ENCODE measurements around the gene PTPRO. TPM values are rescaled to one million over a fixed set of nuclear protein-coding genes. Genes with fewer than 3 reads are reported as not detected.
A peak's percentile ranks its signal among the peaks of the same experiment; 100 is the strongest.

PTPRO gene
- total RNA-seq, 1 donor from 2014 or later = 0.49 TPM

- Histone ChIP-seq H3K27me3 (no peaks in the 10 kb centered on the region), H3K27ac (peak overlapping the region; percentile 5), H3K36me3 (no peaks in the 10 kb centered on the region), H3K4me1 (peaks cover 4% of the 10 kb centered on the region), H3K9me3 (no peaks in the 10 kb centered on the region), H3K4me3 (peak overlapping the region; percentile 22 to 32)
- TF ChIP-seq POLR2AphosphoS5 (IDR thresholded peaks at IDR 0.05; ENCODE audit: insufficient read depth in 1 of 2, low read depth in 1 of 2) = peak; percentile 16 to 56
- TF ChIP-seq POLR2A (IDR thresholded peaks at IDR 0.05) = no peak
- TF ChIP-seq CTCF (IDR thresholded peaks at IDR 0.05) = peak; percentile 75 to 84 (median 83)
- intact Hi-C loops (cut with DNase I) = loop anchor here (2.0 kb wide), 1 partner anchor 266 kb away; no protein-coding TSS in a partner anchor
- no peak for DNase-seq (ENCODE audit: extremely low spot score in 2 of 2)
Observed at GRCh38 chr12:15590180-15590826, 268.0 kb downstream of the PTPRO start.

GRCh38 chr12:15591811-15592210 lies 269.5 kb downstream of the PTPRO start:
- intact Hi-C loops (cut with DNase I) = loop anchor here (2.0 kb wide), 1 partner anchor 265 kb away; no protein-coding TSS in a partner anchor
- TF ChIP-seq POLR2A (IDR thresholded peaks at IDR 0.05) = no peak
- TF ChIP-seq POLR2AphosphoS5 (IDR thresholded peaks at IDR 0.05; ENCODE audit: insufficient read depth in 1 of 2, low read depth in 1 of 2) = no peak
- TF ChIP-seq CTCF (IDR thresholded peaks at IDR 0.05) = no peak
- H3K27me3 ChIP-seq = no peaks in the 10 kb centered on the region

GRCh38 chr12:15592934-15593333 lies 270.6 kb downstream of the PTPRO start:
- DNase-seq (ENCODE audit: extremely low spot score in 2 of 2) = no peak
- Histone ChIP-seq H3K36me3 (no peaks in the 10 kb centered on the region), H3K9me3 (no peaks in the 10 kb centered on the region), H3K27ac (no peak overlapping the region), H3K4me3 (no peak overlapping the region), H3K27me3 (no peaks in the 10 kb centered on the region), H3K4me1 (peaks cover 15% of the 10 kb centered on the region)
- TF ChIP-seq CTCF (IDR thresholded peaks at IDR 0.05) (no peak), POLR2AphosphoS5 (IDR thresholded peaks at IDR 0.05; ENCODE audit: insufficient read depth in 1 of 2, low read depth in 1 of 2) (no peak), POLR2A (IDR thresholded peaks at IDR 0.05) (no peak)
- intact Hi-C loops (cut with DNase I) = no loop called here

More at GRCh38 chr12:15591811-15592210, 269.5 kb downstream of the PTPRO start:
- Histone ChIP-seq H3K9me3 (no peaks in the 10 kb centered on the region), H3K4me1 (peaks cover 15% of the 10 kb centered on the region), H3K4me3 (no peak overlapping the region), H3K27ac (no peak overlapping the region), H3K36me3 (no peaks in the 10 kb centered on the region)
- DNase-seq (ENCODE audit: extremely low spot score in 2 of 2) = no peak

GRCh38 chr12:15596174-15596573 lies 273.9 kb downstream of the PTPRO start:
- H3K27me3 ChIP-seq = no peaks in the 10 kb centered on the region
- intact Hi-C loops (cut with DNase I) = no loop called here
- no peak for DNase-seq (ENCODE audit: extremely low spot score in 2 of 2)
- no peaks in the 10 kb centered on the region for H3K9me3 ChIP-seq
- no peaks in the 10 kb centered on the region for H3K36me3 ChIP-seq
- peaks cover 12% of the 10 kb centered on the region for H3K4me1 ChIP-seq
- TF ChIP-seq POLR2AphosphoS5 (IDR thresholded peaks at IDR 0.05; ENCODE audit: insufficient read depth in 1 of 2, low read depth in 1 of 2) (no peak), POLR2A (IDR thresholded peaks at IDR 0.05) (no peak), CTCF (IDR thresholded peaks at IDR 0.05) (no peak)
- H3K4me3 ChIP-seq = no peak overlapping the region
- H3K27ac ChIP-seq = peak overlapping the region; percentile 28

GRCh38 chr12:15597125-15597830 lies 275.0 kb downstream of the PTPRO start:
- no peaks in the 10 kb centered on the region for H3K36me3 ChIP-seq
- H3K9me3 ChIP-seq = no peaks in the 10 kb centered on the region
- intact Hi-C loops (cut with DNase I) = no loop called here
- H3K4me1 ChIP-seq = peaks cover 12% of the 10 kb centered on the region
- no peak overlapping the region for H3K27ac ChIP-seq
- TF ChIP-seq POLR2AphosphoS5 (IDR thresholded peaks at IDR 0.05; ENCODE audit: insufficient read depth in 1 of 2, low read depth in 1 of 2) = no peak
- TF ChIP-seq POLR2A (IDR thresholded peaks at IDR 0.05) = no peak
- TF ChIP-seq CTCF (IDR thresholded peaks at IDR 0.05) = no peak
- H3K4me3 ChIP-seq = no peak overlapping the region
- DNase-seq (ENCODE audit: extremely low spot score in 2 of 2) = no peak
- no peaks in the 10 kb centered on the region for H3K27me3 ChIP-seq
